A673 (cell line): ENCODE data around the gene FLRT1.

Source experiments
- EZH2 ChIP-seq: fragments of 200-600 bp; sonication (generic); IDR thresholded peaks from 2 replicates; pipeline ENCODE4 v1.6.1; 2017; ENCODE audit warnings: borderline replicate concordance, low read depth, mild to moderate bottlenecking, mixed read lengths, antibody characterized with exemption, low read length; ENCODE audit not compliant: poor library complexity, severe bottlenecking
- TF ChIP-seq, protein P1 (sequence below): fragments of 300-800, 200-600 bp; sonication (generic); conservative IDR thresholded peaks from 2 replicates; pipeline ENCODE4 v1.5.1; 2017; ENCODE audit warnings: low read depth, mild to moderate bottlenecking, antibody characterized with exemption, low read length, moderate library complexity, mixed read lengths

DNA sequence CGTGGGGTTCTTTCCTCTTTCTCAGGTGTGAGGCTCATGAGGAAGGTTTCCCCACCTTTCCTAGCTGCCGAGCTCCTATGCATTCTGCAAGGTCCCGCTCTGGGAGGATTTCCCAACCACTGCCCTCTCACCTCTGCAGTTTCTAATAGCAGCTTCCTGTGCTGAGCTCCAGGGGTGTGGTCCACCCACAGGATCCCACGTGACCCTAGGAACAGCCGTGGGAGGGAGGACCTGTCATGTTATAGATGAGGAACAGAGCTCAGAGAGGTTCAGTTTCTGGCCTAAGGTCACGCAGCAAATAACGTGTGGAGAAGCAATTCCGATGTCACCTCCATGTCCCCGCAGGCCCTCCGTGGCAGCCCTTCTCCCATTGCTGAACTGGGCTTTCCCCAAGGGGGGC, 38.5 kb downstream of the FLRT1 start:
- TF ChIP-seq, protein P1, sequence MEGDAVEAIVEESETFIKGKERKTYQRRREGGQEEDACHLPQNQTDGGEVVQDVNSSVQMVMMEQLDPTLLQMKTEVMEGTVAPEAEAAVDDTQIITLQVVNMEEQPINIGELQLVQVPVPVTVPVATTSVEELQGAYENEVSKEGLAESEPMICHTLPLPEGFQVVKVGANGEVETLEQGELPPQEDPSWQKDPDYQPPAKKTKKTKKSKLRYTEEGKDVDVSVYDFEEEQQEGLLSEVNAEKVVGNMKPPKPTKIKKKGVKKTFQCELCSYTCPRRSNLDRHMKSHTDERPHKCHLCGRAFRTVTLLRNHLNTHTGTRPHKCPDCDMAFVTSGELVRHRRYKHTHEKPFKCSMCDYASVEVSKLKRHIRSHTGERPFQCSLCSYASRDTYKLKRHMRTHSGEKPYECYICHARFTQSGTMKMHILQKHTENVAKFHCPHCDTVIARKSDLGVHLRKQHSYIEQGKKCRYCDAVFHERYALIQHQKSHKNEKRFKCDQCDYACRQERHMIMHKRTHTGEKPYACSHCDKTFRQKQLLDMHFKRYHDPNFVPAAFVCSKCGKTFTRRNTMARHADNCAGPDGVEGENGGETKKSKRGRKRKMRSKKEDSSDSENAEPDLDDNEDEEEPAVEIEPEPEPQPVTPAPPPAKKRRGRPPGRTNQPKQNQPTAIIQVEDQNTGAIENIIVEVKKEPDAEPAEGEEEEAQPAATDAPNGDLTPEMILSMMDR = no peak
- no peak for TF ChIP-seq EZH2
